GDM1 (cell line): Measurements from ENCODE around the gene SDC1.

Source experiments
- DNase-seq: peaks from one replicate; lab custom pipeline; 2025; lab: John Stamatoyannopoulos, UW

The SDC1 gene

GRCh38 chr2:20213651-20214565, 11.0 kb downstream of the SDC1 start:
- no peak for DNase-seq

- no peak for DNase-seq
Observed at GRCh38 chr2:20212871-20213503, 11.9 kb downstream of the SDC1 start.

- no peak for DNase-seq
Observed at GRCh38 chr2:20212459-20212870, 12.5 kb downstream of the SDC1 start.

- DNase-seq, result no peak
Observed at GRCh38 chr2:20211860-20212458, 13.0 kb downstream of the SDC1 start.

GRCh38 chr2:20211420-20211819, 13.5 kb downstream of the SDC1 start:
- DNase-seq, result no peak

GRCh38 chr2:20210462-20210861, 14.5 kb downstream of the SDC1 start:
- no peak for DNase-seq

GRCh38 chr2:20209373-20210109, 15.4 kb downstream of the SDC1 start:
- no peak for DNase-seq

- no peak for DNase-seq
Observed at GRCh38 chr2:20208476-20208859, 16.5 kb downstream of the SDC1 start.

- no peak for DNase-seq
Observed at GRCh38 chr2:20207051-20207450, 17.9 kb downstream of the SDC1 start.

- no peak for DNase-seq
Observed at GRCh38 chr2:20205915-20206524, 18.9 kb downstream of the SDC1 start.

- DNase-seq, result no peak
Observed at GRCh38 chr2:20205069-20205468, 19.9 kb downstream of the SDC1 start.

GRCh38 chr2:20203521-20204225, 21.3 kb downstream of the SDC1 start:
- DNase-seq, result no peak

GRCh38 chr2:20203072-20203471, 21.9 kb downstream of the SDC1 start:
- DNase-seq, result no peak

- DNase-seq, result no peak
Observed at GRCh38 chr2:20201671-20202070, 23.3 kb downstream of the SDC1 start.

GRCh38 chr2:20200697-20201555, 24.0 kb downstream of the SDC1 start:
- no peak for DNase-seq

- no peak for DNase-seq
Observed at GRCh38 chr2:20199633-20200270, 25.2 kb downstream of the SDC1 start.

- DNase-seq, result no peak
Observed at GRCh38 chr2:20198796-20199632, 25.9 kb downstream of the SDC1 start.

- no peak for DNase-seq
Observed at GRCh38 chr2:20198001-20198400, 26.9 kb downstream of the SDC1 start.

GRCh38 chr2:20197192-20197591, 27.7 kb downstream of the SDC1 start:
- DNase-seq, result no peak
